GM18498 (cell line): ENCODE data around the gene IVNS1ABP.
"Not testable (repeated sequence)": the region's sequence is repeated elsewhere in the genome, so short reads cannot be mapped to it uniquely, and the experiment has no call there.

Experiments used
- ATAC-seq: cut with Tn5 transposase; IDR thresholded peaks from one replicate; pipeline ENCODE4 v1.9.1; 2021; ENCODE audit warnings: mild to moderate bottlenecking, moderate library complexity; ENCODE audit not compliant: unreplicated experiment

Gene IVNS1ABP

DNA sequence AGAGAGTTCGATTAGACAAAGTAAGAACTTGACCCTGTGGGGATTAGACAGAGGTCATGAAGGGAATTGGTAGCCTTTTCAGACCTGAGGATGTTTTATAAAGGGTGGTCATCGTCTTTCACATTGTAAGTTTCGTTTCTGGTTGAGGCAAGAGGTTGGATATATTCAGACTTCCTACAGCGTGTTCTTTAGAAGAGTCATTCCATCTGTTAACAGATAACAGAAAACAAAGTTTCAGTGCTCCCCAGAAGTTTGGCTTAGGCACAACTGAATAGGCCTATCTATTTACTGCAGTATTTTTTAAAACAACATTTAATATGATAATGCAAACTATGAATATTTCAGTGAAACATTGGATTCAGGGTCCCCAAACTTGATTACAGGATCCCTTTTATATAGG lies 17.1 kb upstream of the IVNS1ABP start:
- no peak for ATAC-seq

DNA sequence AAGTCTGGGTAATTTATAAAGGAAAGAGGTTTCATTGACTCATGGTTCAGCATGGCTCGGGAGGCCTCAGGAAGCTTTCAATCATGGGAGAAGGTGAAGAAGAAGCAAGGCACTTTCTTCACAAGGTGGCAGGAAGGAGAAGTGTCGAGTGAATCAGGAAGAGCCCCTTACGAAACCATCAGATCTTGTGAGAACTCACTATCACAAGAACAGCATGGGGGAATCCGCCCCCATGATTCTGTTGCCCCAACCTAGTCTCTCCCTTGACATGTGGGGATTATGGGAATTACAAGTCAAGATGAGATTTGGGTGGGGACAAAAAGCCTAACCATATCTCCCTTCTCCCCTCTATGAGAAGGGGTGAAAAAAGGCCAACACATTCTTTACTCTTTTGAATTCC lies 11.2 kb upstream of the IVNS1ABP start:
- no peak for ATAC-seq

DNA sequence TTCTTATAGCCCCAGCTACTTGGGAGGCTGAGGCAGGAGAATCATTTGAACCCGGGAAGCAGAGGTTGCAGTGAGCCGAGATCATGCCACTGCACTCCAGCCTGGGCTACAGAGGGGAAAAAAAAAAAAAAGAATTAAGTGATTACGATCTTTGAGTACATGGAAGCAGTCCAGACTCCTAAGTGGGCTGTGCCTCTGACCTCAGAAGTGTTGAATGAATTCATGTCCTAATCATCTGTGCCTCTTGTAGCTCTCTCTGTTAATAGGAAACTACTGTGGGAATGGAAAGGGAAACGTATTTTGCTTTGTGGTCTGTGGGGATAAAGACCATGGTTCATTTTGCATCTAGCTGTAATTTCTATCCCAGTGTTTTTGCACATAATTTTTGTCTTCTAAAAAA lies 8.4 kb upstream of the IVNS1ABP start:
- no peak for ATAC-seq

DNA sequence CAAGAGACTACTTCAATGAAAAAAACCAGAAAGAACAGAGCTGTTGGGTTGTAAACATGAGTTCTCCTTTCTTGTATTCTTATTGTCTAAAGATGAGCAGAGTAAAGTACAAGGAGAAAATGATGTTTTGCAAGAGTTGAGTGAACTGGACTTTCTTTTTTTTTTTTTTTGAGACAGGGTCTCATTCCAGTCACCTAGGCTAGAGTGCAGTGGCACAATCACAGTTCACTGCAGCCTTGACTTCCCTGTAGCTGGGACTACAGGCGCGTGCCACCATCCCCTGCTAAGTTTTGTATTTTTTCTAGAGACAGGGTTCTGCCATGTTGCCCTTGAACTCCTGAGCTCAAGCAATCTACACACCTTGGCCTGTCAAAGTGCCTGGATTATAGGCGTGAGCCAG lies 7.1 kb upstream of the IVNS1ABP start:
- no peak for ATAC-seq

DNA sequence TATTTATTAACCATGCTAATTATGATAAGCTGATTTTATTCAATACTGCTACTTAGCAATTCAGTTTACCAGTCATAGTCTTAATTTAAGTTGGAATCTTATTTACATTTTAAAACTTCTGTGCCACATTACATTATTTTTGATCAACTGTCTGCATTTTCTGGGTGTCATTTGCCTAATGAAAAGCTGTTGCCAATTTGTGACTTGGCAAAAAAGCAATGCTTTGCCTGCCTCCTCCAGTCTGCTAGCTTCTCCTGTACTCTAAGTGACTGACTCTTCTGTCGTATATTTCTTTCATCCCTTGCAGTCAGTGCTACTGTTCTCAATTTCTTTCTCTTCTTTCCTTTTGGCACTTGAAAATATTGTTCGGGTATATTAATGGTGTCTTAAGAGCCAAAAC lies 5.6 kb upstream of the IVNS1ABP start:
- ATAC-seq, result no peak

DNA sequence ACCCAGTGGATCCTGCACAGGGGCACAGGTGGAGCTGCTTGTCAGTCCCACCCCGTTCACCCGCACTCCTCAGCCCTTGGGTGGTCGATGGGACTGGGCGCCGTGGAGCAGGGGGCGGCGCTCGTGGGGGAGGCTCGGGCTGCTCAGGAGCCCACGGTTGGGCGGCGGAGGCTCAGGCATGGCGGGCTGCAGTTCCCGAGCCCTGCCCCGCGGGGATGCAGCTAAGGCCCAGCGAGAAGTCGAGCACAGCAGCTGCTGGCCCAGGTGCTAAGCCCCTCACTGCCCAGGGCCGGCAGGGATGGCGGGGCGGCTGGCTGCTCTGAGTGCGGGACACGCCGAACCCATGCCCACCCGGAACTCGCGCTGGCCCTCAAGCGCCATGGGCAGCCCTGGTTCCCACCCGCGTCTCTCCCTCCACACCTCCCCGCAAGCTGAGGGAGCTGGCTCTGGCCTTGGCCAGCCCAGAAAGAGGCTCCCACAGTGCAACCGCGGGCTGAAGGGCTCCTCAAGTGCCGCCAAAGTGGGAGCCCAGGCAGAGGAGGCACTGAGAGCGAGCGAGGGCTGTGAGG lies 4.7 kb upstream of the IVNS1ABP start:
- ATAC-seq, result not testable (repeated sequence)

DNA sequence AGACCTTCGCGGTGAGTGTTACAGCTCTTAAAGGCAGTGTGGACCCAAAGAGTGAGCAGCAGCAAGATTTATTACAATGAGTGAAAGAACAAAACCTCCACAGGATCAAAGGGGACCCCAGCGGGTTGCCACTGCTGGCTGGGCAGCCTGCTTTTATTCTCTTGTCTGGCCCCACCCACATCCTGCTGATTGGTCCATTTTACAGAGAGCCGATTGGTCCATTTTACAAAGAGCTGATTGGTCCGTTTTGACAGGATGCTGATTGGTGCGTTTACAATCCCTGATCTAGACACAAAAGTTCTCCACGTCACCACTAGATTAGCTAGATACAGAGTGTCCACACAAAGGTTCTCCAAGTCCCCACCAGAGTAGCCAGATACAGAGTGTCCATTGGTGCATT lies 4.1 kb upstream of the IVNS1ABP start:
- ATAC-seq, result not testable (repeated sequence)

DNA sequence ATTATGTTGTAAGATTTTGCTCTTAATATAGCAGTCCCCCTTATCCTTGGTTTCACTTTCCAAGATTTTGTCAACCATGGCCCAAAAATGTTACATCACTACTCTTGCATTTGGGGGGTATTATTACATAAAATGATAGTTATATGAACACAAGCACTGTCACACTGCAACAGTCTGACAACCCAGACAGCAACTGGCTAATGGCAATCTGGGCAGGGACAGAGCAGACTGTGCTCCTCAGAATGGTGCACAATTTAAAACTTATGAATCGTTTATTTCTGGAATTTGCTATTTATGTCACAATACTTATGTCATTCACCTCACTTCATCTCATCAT lies 2.1 kb upstream of the IVNS1ABP start:
- ATAC-seq, result no peak

DNA sequence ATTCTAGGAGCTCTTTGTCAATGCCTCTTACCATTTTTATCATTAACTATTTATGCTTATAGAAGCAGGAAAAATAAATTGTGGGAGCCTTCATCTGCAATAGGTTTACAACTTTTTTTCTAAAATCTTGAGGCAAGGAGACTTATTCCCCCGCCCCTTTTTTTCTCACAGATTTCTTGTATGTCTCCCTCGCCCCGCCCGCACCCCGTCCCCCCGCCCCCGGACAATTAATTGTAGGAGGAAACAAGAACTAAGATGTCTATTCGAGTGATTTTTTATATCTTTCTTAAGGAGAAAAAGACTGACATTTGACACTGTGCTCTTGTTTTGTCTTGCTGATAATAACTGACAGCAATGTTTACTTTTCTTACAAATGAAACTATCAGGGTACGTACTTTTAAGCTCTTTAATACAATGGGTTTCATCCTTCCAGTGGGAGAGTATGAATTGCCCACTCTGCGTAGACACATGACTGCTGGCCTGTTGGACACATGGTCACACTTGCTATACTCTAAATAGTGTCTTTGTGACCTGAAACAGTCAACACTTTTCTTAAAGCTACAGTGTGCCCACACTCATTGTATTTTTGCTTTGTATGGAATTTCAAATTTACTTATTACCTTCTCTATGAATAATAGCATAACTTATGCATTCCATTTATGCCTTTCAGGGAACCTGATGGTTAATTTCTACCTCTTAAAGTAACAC lies 1.5 kb upstream of the IVNS1ABP start:
- ATAC-seq, result no peak

DNA sequence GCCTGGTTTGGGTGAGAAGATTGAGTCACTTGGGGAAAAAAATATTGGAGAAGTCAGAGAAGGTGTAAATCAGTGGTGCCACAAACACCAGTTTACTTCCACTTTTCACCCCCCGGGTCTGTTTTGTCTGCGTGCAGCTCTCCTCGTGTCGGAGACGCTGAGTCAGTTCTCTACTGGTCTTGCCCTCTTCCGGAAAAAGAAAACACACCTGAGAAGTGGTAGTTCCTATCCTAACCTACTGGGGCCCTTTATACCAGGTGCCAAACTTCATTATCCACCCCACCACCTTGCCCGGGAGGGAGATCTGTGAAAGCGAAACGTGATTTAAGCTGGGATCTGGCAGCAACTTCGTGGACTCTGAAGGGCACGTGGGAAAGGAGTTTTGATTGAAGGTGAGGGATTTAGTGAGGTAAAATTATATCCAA lies 855 bp upstream of the IVNS1ABP start:
- peak; percentile 39 for ATAC-seq

DNA sequence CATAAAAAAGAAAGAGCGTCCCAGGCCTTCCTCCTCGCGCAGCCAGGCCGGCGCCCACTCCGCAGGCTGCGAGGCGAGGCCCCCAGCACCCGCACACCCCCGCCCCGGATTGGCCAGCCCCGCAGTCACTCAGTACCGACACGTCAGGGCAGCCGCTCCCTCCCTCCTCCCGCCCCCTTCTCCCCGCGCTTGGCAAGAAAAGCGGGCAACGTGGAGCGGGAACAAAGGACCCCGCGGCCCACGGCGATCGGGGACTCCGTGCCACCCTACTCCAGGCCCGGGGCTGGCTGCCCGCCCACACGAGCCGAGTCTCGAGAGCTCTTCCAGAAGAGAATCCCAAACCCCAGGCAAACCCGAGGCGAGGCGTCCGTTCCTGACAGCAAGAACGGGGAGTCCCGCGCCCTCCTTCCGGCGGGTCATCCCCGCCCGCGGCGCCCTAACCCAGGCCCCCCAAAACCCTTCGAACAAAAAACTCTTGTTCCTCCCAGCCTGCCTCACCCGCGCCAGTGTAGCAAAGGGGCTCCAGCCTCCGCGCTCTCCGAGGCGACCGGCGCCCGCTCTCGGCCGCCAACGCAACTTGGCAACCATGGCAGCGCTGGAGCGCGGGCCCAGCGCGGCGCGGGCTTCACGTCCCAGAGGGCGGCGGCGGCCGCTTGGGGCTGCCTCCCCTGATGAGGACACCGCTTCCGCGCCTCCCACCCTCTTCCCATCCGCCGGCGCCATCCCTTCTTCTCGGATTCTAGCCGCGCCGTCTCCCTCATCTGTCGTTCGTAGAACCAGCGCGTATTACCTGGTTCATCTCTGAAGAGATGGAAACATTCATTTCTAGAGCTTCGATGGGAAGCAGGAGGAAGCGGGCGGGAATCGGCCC lies 645 bp downstream of the IVNS1ABP start:
- peak; percentile 61 for ATAC-seq

DNA sequence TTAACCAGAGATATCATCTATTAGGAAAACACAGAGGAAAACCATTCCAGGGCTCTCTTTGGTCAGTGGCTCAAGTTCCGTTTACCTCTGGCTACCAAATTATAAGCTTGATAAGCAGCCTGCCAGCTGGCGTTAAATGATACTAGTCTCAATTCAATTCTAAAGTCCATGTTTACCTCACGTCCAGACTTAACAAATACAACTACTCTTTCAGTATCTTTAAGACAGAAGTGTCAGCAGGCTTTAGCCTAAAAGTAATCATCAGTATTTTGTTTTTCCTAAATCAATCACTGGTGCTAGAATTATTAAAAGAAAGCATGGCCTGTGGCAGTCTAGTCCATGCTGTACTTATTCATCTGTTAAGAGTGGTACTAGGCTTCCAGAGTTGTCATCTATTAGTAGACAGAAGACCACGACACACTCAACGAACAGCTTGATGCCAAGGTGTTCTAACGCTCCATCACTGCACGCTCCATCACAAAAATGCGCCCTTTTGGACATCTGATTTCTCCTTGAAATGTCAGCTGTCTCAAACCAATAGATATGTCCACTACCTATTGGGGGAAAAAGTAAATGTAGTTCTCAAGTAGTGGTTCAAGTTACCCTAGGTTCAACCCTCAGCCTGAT lies 1.5 kb downstream of the IVNS1ABP start:
- peak; percentile 1 for ATAC-seq

DNA sequence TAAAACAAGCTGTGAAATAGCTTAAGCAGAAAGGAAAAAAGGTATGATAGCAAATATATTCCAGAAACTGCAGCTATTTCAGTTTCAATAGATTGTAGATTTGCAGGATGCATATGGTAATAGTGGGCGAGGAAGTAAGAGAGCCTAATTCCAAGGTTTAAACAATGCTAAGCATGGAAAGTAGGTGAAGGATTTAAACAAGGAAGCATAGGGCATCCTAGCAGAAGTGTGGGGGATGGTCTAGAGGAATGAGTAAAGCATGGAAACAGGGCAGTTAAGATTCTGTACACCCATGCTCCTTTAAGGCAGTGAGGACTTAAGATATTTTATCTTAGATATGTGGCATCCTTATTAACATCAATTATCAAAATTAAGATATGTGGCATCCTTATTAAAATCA lies 2.6 kb downstream of the IVNS1ABP start:
- ATAC-seq, result no peak

DNA sequence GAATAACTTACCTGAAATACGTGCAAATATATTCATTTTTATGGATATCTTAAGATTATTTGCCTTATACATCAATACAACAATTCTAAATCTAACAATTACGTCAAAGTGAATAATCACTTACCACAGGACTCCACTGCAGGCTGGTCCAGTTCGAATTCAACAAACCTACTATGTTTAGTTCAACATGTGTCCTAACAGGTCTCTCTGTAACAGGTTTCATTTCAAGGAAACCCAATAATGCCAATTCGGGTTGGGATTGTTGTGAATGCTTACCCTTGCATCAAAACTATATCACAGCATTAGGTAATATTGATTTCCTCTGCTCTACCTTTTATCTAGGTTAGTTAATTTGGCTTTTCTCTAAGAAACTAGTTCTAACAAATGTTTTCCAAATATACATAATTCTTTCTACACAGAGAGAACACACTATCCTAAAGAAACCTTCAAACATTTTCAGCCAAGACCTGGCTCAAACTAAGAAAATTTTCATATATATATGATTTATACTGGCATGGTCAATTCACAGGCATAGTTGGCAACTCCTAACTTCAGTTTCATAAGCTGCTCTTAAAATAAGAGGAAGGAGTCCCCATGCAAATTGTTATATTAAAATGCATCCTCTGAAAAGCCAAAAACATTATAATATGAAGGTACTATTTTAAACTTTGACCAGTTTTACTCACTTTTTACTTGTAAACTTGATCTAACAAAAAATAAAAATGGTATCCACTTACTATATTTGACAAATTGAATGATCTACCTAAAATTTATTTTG lies 4.5 kb downstream of the IVNS1ABP start:
- no peak for ATAC-seq

DNA sequence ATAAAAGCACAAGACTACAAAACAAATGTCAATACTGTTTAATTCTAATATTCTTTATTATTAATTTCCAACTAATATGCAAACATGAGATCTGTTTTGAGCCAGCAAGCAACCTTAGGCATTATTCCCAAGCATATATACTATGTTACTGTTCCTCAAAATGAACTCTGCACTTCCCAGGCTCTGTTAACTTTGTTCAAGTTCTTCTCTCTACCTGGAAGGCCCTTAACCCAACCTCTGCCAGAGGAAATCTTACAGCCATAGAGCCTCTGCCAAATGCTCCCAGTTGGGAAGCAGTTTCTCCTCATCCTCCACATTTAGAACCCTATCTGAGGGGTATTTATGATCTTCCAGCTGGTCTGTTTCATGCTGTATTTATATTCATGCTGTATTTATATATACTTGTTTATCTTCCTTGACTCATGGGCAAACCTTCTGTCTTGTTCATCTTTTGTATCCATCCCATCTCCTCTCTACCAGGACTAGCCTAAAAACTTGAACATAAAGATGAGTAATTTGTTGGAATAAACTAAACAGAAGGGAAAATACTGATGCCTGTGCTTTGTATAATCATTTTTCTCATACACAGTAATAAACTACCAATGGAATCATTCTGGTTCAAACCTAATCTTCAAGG lies 5.3 kb downstream of the IVNS1ABP start:
- no peak for ATAC-seq

DNA sequence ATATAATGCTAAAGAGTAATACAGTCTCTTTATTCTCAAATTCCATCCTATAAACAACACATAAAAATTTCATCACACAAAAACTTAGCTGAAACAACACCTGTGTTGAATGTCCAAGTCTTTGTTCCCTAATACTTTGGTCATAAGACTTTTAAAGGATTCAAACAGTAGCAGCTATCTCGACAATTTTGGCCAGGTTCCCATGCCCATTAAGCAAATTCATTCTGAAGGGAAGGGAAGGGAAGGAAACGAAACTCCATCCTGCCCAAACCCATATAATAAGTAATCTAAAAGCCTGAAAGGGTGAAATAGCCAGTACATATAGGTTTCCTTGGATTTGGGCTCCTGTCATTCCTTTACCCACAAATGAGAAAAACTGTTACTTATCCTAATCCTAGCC lies 7.5 kb downstream of the IVNS1ABP start:
- no peak for ATAC-seq

DNA sequence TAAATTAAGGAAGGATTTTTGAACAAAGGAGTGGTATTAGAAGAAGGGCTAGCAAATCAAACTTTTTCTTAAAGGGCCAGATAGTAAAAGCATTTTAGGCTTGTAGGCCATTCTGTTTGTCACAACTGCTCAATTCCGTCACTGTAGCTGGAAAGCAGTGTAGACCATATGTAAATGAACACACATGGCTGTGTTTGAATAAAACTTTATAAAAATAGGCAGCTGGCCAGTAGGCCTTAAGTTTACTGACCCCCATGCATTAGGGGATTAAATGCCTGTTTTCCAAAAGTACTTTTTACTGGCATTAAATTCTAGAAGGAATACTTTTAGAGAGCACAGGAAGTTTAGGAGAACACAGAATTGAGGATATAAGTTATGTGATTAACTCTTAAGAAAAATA lies 8.9 kb downstream of the IVNS1ABP start:
- ATAC-seq, result no peak

DNA sequence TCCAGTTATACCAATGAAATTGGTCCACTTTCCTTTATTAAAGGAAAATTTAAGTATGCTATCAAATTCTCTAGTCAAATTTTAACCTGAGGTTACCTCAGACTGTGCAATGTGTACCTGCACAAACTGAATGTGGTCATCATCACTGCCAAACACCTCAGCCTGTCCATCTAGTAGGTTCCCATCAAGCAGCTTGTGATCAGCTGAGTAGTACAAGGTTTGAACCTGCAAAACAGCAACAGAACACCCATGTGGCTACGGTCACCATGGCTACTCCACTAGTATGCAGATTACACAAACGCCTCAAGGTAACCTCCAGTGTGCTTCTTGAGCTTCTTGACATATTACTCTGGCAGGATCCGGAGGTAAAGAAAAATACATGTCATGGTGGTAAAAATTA lies 11.6 kb downstream of the IVNS1ABP start:
- ATAC-seq, result no peak

DNA sequence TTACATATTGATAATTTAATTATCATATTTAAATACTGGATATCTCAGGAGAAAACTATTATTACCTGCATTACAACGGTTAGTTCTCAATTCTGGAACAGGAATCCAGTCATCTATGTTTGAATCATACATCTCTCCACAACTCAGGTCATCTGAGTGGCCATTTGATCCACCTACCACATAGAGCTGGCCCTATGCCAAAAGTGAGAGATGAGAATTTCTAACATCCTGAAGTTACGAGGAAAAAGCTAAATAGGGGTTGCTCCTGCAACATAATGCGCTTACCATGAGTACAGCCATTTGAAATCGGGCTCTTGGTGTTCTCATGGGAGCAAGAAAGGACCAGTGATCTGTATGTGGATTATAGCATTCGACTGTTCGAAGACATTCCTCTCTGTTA lies 16.9 kb downstream of the IVNS1ABP start:
- no peak for ATAC-seq

DNA sequence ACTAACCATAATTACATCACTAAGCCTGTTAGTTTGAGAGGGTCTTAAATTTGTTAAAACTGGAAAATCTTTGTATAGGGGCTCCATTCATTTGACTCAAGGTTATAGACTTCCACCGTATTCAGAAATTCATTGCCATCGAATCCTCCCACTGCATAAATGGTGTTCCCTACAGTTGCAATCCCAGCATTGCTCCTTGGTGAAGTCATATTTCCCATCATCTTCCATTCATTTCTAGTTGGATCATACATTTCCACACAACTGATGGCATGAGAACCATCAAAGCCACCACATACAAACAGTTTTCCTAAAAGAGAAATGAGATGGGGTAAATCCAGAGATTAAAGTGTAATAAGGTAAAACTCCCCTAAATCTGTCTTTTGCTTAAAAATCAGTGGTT lies 19.1 kb downstream of the IVNS1ABP start:
- ATAC-seq, result no peak
